NCI-H524 (cell line): ENCODE data around the gene SPDYC.
"Not testable (repeated sequence)": the region's sequence is repeated elsewhere in the genome, so short reads cannot be mapped to it uniquely, and the experiment has no call there.

ENCODE experiments used
- DNase-seq, 2 experiments: peaks; one replicate each; lab custom pipeline; 2025; lab: John Stamatoyannopoulos, UW

Gene SPDYC

GRCh38 chr11:65169164-65169641 lies 830 bp upstream of the SPDYC start:
- no peak for DNase-seq

- no peak for DNase-seq
Measured at GRCh38 chr11:65172600-65172999, 2.6 kb downstream of the SPDYC start.

DNA sequence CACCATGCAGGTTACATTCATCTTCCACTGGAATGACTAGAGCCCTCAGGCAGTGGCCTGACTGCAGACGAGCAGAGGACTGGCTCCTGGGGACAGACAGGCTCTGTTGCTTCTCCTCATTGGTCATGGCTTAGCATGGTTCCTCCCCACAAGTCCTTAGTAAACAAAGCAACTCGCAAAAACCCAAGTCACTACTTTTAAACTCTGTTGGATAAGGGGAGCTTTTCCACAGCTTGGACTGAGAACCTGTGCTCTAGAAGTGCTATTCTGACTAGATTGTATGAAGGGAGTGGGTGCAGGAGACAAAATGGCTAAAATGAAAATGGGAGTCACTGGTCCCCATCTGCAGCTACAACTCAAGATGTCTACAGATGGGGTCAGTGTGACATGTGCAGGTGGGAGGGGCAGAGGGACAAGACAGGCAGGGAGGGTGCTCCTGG lies 4.6 kb downstream of the SPDYC start:
- not testable (repeated sequence) for DNase-seq

DNA sequence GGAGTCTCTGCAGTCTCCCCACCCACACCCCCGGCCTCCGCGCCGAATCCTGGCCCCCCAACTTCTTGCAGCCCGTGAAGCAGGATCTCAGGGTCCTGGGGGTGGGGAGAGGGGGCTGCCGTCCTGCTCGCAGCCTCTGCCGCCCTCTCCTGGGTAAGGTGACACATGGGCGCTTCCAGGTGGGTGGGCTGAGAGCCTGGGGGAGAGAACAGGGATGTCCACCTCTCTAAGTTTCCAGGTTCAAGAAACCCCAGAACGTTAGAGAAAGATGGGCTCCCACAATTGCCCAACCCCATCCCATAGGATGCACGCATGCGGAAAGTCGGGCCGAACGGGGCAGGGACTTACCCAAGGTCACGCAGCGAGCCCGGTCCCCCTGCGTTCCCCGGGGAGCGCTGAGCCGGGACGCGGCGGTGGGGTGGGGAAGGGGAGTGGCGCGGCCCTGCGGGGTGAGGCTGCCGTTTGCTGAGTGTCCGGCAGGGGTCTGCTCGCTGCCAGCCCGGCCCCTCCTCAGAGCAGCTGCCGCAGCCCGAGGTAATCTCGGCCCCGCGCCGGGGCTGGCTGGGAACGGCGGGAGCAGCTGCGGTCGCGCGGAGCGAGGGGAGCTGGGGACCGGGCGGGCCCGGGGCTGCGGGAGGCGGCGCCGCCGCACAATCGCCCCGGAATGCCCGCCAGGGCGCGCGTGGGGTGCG lies 11.0 kb downstream of the SPDYC start:
- DNase-seq = peak; percentile 12 to 57

DNA sequence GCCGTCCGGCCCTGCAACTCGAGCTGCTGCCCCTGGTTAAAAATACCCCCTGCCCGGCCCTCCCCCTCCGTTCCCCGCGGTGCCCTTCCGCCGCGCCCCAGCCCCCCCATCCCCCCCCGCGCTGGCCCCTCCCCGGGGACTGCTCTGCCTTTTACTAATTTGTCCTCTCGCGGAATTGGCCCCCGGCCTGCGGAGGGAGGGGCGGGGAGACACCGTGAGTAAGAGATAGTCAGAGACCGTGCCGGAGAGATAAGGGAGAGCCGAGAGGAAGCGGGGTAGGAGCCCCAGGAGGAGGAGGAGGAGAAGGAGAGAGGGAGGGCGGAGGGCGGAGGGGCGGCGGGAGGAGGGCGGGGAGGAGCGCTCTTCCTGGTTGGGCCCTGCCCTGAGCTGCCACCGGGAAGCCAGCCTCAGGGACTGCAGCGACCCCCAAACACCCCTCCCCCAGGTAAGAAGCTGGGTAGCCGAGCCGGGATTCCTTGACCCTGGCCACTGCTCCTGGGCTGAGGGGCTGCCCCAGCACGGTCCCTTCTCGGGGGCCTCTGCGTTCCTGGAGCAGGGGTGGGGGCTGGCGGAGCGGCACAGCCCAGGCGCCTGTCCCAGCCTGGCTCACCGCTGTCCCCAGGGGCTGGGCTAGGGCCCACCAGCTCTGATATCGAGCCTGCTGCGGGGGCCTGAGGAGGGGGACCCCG lies 11.7 kb downstream of the SPDYC start, which contains the start of gene CAPN1:
Gene CAPN1, plus strand, starts transcription at position 360 of the 689 bp plus-strand sequence. CDS start 774 bp downstream, outside the sequence.
- peak in 1 of 2 experiments; percentile 39 for DNase-seq

DNA sequence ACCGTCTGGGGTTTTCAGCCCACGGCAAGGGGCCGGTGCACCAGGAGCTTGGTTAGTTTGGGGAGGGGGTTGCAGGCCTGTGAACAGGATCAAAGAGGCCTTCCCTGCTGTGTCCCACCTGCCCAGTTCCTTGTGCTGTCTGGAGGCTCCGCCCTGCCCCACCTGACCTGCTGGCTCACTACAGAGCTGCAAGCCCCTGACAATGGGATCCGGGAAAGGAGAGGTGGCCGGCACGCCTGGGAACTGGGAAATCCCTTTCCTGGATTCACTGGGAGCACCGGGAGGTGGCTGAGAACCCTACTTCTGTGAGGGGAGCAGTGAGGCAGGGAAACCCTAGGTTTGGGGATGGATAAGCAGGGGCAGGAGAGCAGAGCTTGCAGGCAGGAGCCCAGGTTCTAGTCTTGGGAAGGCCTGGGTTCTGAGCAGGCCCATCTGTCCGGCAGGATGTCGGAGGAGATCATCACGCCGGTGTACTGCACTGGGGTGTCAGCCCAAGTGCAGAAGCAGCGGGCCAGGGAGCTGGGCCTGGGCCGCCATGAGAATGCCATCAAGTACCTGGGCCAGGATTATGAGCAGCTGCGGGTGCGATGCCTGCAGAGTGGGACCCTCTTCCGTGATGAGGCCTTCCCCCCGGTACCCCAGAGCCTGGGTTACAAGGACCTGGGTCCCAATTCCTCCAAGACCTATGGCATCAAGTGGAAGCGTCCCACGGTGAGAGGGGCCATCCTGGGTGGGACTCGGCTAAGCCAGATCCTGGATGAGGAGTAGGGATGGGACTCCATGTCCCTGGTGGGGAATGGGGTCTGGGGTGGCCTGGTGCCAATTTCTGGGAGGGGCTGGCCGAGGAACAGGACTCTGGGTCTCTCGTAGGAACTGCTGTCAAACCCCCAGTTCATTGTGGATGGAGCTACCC lies 12.5 kb downstream of the SPDYC start:
- no peak for DNase-seq

DNA sequence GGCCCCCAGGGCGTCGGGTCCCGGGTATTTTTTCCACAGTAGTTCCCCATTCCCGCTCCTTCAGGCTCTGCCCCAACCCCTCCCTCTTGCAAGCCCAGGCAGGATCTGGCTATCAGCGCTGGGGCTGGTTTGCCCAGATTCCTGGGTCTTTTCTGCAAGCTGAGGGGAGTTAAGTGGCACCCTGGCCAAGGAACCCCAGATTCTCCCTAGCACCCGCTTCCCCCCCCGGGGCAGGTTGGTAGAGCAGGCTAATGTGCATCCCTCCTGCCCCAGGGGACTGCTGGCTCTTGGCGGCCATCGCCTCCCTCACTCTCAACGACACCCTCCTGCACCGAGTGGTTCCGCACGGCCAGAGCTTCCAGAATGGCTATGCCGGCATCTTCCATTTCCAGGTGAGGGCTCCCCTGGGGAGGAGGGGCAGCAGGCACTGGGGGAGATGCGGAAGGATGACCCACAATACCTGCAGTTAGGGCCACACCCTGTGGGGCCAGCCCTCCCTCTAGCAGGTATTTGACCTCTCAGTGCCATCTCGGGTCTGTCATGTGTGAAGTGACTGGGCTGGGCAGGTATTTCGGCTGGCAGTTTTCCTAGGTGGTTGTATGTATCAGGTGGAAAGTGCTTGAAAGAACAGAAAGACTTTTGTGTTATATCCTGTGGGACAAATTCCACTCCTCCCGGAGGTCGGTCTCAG lies 13.3 kb downstream of the SPDYC start:
- no peak for DNase-seq

- DNase-seq = no peak
Measured at GRCh38 chr11:65184146-65184545, 14.1 kb downstream of the SPDYC start.

- no peak for DNase-seq
Measured at GRCh38 chr11:65185171-65185570, 15.1 kb downstream of the SPDYC start.

GRCh38 chr11:65185869-65186341 lies 15.9 kb downstream of the SPDYC start:
- DNase-seq = no peak

- no peak for DNase-seq
Measured at GRCh38 chr11:65186701-65187100, 16.7 kb downstream of the SPDYC start.

GRCh38 chr11:65187146-65187675 lies 17.2 kb downstream of the SPDYC start:
- DNase-seq = no peak

- no peak for DNase-seq
Measured at GRCh38 chr11:65187971-65188461, 18.0 kb downstream of the SPDYC start.

DNA sequence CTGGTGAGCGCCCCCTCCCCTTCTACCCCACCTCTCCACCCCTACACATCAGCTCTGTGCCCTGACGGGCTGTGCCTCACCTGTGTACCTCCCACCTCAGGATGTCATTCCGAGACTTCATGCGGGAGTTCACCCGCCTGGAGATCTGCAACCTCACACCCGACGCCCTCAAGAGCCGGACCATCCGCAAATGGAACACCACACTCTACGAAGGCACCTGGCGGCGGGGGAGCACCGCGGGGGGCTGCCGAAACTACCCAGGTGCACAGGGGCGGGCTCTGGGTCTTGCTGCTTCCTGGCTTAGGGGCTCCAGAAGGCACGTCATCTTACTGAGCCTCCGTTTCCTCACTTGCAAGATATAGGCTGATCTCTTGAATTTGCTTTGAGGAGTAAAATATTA lies 18.5 kb downstream of the SPDYC start:
- DNase-seq = no peak

DNA sequence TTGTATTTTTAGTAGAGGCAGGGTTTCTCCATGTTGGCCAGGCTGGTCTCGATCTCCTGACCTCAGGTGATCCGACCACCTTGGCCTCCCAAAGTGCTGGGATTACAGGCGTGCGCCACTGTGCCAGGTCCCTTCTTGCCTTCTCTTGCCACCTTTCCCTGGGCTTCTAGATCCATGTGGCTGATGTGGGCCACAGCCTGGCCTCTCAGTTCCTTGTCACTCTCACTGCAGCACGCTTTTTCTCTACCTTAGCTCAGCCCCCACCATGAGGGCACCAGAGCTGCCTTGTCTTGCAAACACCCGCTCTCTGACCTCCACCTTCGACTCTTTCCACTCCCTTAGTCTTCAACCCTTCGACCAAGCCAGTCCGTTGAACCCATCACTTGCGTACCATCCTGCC lies 19.2 kb downstream of the SPDYC start:
- no peak for DNase-seq

- no peak for DNase-seq
Measured at GRCh38 chr11:65194564-65194963, 24.5 kb downstream of the SPDYC start.

DNA sequence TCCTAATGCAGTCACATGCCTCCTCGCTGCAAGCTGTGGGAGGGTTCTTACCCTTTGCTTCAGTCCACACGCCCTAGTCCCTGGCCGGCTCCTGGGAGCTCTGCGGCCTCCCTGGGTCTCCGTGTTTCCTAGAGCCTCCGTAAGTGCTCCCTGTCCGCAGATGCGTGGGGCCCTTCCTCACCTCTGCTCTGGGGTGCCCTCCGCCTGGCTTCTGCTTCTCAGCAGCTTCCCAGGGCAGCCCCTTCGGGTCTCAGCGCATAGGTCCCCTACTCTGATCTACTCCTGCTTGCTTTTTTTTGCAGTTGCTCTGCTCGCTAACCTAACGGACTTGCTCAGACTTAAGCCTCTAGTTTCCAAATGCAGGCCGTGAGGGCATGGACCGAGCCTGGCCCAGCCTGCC lies 34.1 kb downstream of the SPDYC start:
- DNase-seq = no peak

- DNase-seq = peak; percentile 11 to 43
Measured at GRCh38 chr11:65204646-65205601, 34.9 kb downstream of the SPDYC start.

DNA sequence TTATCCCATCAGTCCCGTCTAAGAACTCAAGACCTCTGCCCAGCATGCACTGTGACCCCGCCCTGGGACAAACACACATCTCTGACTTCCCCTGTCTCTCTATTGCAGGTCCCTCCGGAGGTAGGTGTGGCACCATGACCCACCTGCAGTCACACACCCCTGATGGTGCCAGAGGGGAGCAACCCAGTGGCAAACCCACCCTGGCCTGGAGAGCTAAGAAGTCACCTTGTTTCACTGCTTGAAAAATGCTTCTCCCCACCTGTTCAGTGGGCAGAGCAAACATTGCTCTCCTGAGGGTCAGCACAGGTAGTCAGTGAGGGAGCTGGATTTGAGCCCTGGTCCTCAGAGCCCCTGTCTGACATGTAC lies 35.6 kb downstream of the SPDYC start:
- DNase-seq = no peak

GRCh38 chr11:65206441-65206841 lies 36.4 kb downstream of the SPDYC start:
- no peak for DNase-seq
